ENCODE data around the gene RNF215.

The RNF215 gene

GRCh38 chr22:30332994-30333706 is 54.1 kb downstream of the RNF215 start:
- H3K4me3 ChIP-seq (replicated peaks; ENCODE audit: insufficient read depth, low read length), result no peak overlapping the region
- TF ChIP-seq CTCF (IDR thresholded peaks at IDR 0.05; ENCODE audit: insufficient read depth, low read length), result no peak
- no peak for TF ChIP-seq GABPA (IDR thresholded peaks at IDR 0.05; ENCODE audit: low read depth)
- TF ChIP-seq POLR2AphosphoS5 (IDR thresholded peaks at IDR 0.05; ENCODE audit: low read depth), result no peak
- TF ChIP-seq REST (IDR thresholded peaks at IDR 0.05; ENCODE audit: insufficient replicate concordance, low read depth), result no peak
- TF ChIP-seq SPI1 (IDR thresholded peaks at IDR 0.05; ENCODE audit: borderline replicate concordance, low read depth), result no peak
- no peaks in the 10 kb centered on the region for H3K27me3 ChIP-seq (ENCODE audit: insufficient read depth, poor library complexity, severe bottlenecking)
- H3K27ac ChIP-seq (replicated peaks), result no peak overlapping the region
- no peak for DNase-seq (ENCODE audit: low read depth in 1 of 2, low spot score in 1 of 2)

- Histone ChIP-seq H3K27ac (replicated peaks) (no peak overlapping the region), H3K4me3 (replicated peaks; ENCODE audit: insufficient read depth, low read length) (no peak overlapping the region), H3K27me3 (ENCODE audit: insufficient read depth, poor library complexity, severe bottlenecking) (no peaks in the 10 kb centered on the region)
- TF ChIP-seq REST (IDR thresholded peaks at IDR 0.05; ENCODE audit: insufficient replicate concordance, low read depth), result no peak
- TF ChIP-seq SPI1 (IDR thresholded peaks at IDR 0.05; ENCODE audit: borderline replicate concordance, low read depth), result no peak
- TF ChIP-seq CTCF (IDR thresholded peaks at IDR 0.05; ENCODE audit: insufficient read depth, low read length), result no peak
- TF ChIP-seq POLR2AphosphoS5 (IDR thresholded peaks at IDR 0.05; ENCODE audit: low read depth), result no peak
- no peak for TF ChIP-seq GABPA (IDR thresholded peaks at IDR 0.05; ENCODE audit: low read depth)
- no peak for DNase-seq (ENCODE audit: low read depth in 1 of 2, low spot score in 1 of 2)
Measured at GRCh38 chr22:30332551-30332950, 54.7 kb downstream of the RNF215 start.

All from HL-60 (cell line).